HG03060 (cell line): Measurements from ENCODE around the gene PRKCH.

Source experiments
- ATAC-seq: cut with Tn5 transposase; IDR thresholded peaks from one replicate; pipeline ENCODE4 v1.9.1; 2021; ENCODE audit warnings: low read depth, moderate number of reproducible peaks; ENCODE audit not compliant: unreplicated experiment

Gene PRKCH

DNA sequence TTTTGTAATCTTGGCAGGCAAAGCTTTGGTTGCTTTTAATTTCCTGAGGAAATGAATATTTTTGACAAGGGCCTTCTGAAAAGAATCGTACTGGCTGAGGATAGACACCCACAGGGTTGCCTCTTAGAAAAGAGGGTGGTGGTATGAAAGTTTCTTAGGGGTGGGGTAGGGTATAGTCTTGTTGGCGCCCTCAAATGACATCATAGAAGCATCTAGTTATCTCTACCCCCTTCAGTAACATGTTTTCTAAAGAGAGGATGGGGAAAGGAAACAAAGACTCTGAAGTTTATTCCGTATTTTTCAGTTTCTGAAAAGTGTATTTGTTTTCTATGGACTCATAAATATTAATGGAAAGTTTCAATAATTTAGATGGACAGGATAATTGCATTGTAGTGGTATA, 13.7 kb downstream of the PRKCH start:
- ATAC-seq = no peak

GRCh38 chr14:61335671-61336275, 14.4 kb downstream of the PRKCH start:
- no peak for ATAC-seq

DNA sequence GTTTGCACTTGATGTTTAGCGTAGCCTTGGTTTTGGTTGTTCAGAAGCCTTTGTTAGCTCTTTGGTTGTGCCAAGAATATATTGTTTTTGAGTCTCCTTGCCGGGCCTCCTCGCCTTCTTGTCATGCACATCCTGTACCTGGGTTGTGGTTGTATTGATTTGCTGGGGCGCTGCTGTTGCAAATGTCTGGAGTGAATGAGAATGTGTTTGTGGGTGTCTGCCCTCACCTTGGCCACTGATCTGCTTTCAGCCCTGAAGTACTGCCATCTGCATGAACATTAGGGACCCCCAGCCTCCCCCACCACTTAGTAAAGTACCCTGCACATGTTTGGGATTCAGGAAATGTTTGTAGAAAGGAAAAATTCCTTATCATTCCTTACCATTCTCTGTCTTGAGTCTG, 16.5 kb downstream of the PRKCH start:
- no peak for ATAC-seq

- ATAC-seq = no peak
Observed at GRCh38 chr14:61338457-61338856, 17.1 kb downstream of the PRKCH start.

DNA sequence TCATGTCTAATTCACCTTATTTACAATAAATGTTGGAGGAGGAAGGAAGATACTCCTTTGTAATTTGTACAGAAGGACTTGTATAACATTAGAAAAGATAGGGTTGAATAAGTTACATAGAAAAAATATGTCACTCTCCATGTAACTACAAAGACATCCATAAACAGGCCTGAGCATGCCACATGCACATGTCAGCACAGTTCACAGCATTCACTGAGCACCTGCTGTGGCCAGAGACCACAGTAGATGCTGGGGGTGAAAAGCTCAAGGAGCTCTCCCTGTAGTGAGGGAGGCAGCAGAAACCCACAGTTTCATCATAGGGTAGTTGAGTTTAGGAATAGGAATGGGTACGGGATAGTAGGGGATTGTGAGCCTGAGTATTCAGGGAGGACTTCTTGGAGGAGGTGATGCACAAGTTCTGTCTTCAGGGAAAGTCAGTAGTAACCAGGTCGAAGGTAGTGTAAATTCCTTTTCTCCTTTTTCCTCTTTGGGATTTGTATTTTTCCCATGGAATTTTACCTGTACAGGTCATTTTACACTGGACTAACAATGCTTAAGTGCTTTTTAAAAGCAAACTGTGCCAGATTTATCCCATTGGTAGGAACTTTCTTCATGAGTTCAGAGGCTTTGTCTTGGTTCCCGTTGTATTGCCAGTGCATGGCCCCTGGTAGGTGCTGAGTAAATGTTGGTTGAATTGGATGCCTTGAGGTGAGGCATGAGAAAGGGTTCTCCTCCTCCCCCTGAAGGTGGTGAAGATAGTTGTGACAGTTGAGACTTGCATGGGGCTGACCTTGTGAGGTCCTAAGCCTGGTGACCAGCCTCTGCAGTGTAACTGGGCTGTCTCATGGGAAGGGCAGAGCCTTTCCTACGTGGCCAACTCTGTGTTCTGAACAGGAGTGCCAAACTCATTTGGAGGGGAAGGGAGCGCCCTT, 20.2 kb downstream of the PRKCH start:
- ATAC-seq = no peak

DNA sequence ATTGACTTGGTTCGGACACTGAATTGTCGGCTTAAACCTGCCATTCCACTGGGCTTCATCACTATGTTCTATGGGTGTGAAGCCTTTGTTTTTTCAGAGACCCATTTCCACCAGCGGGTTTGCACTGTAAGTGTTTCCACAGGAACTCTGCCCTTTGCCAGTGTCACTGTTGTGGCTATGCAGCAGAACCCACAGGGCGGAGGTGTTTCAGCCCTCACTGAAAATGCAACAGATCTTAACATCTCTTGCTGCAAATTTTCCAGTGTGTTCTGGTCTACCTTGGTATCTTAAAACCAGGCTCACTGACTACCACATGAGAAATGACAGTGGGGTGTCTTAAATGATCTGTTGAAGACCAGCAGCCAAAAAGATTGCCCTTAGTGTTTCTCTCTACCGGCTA, 21.1 kb downstream of the PRKCH start:
- no peak for ATAC-seq

- ATAC-seq = no peak
Observed at GRCh38 chr14:61342932-61343331, 21.6 kb downstream of the PRKCH start.

DNA sequence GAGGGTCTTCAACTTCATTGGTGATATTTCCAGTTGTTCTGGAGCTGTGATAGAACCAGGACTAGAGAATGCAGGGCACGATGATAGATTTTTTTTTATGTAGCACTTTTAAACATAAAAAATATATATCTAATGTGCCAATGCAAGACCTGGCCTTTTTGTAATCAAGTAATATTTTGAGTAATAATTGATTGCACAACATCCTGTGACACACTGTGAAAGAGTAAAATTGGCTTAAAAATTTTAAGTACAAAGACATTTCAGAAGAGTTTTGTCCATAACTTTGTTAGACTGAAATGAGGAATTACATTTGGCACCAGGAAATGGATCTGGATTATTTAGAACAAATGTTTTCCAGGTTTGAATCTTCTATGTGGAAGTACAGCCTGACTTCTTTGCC, 22.1 kb downstream of the PRKCH start:
- ATAC-seq = no peak

- no peak for ATAC-seq
Observed at GRCh38 chr14:61343991-61344405, 22.6 kb downstream of the PRKCH start.

DNA sequence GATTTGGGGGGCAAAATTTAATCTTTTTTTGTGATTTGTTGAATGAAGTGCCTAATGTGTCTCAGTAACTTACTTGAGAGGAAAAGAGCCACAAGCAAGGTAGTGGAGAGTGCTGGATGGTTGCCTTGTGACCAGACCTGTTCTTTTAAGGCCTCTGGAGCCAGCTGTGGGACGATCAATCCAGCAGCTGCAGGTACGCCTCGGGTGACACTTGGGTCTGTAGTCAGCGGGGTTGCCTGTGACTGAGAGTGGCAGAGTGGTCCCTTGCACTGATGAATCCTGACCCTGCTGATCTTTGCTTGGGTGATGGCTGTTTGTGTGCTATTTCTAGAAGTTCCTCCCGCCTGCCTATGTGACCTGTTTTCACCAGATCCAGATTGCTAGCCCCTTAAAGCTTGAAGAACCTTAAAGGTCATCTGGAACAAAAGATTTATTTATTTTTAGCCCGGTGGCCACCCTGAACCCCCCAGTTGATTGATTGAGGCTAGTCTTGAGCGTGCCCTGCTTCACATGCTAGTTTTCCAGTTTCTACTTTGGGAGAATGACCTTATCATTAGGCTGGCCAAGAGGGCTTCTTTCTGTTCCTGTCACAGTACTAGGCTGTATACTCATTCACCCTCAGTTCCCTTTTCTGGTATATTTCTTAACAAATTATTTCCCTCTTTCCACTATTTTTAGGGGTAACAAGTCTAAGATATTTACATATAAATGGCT, 23.2 kb downstream of the PRKCH start:
- ATAC-seq = no peak

- no peak for ATAC-seq
Observed at GRCh38 chr14:61345151-61345482, 23.7 kb downstream of the PRKCH start.

DNA sequence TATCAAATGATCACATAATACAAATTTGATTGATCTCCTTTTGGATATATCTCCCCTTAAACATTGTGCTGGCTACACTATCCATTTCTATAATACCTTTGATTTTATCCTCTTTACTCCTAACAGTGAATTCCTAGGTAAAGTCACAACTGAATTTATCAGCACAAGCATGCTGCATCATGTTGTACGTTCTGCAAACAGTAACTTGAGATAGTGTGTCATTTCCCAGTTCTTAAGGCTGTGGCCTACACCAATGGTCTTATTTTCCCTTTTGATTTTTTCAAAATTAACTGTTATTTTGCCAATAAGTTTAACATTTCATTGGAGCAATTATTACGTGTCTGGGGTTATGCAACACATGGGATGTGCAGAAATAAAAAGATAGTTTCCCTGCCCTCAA, 24.8 kb downstream of the PRKCH start:
- no peak for ATAC-seq

DNA sequence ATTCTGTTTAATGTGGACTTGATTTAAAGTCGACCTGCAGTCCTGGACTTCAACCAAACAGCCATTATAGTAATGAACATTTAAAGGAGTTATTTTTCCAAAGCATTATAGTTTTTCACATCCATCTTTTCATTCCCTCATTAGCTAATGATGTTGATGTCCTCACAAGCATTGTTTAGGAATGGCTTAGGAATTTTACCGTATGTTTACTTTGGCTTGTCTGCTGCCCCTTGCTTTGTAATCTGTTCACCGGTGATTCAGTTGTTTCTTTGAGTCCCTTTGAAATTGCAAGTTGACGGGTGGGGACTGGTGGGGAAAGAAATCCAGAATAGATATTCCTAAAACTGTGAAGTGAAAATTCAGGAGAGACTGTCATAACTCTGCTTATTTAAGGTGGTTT, 25.4 kb downstream of the PRKCH start:
- ATAC-seq = no peak

DNA sequence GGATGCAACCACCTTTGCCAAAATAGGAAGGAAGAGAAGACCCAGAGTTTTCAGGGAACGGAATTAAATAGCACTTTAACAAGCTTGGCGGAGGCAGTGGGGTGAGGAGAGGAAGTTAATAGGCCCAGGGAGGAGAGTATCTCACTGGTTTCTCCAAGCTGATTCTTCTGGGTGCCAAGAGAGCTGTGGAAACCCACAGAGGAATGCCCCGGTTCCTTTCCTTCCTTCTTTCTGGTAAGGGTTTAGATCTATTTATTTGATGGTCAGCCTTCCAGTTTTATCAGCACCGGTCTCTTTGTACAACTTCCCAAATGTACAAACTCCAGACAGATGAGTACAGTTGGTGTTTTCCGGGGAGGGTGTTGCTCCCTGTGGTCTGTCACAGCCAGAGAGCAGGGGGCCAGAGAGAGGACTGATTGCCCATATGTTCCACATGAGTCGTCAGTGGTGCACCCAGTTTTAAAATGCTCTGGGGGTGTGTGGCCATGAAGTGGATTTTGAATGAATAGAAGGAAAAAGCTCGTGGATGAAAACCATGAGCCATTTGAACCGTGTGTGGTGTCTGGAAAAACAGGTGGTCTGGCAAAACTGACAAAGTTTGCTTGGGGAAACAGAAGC, 26.6 kb downstream of the PRKCH start:
- ATAC-seq = no peak

- no peak for ATAC-seq
Observed at GRCh38 chr14:61350427-61351270, 29.3 kb downstream of the PRKCH start.

GRCh38 chr14:61351477-61351876, 30.1 kb downstream of the PRKCH start:
- no peak for ATAC-seq

DNA sequence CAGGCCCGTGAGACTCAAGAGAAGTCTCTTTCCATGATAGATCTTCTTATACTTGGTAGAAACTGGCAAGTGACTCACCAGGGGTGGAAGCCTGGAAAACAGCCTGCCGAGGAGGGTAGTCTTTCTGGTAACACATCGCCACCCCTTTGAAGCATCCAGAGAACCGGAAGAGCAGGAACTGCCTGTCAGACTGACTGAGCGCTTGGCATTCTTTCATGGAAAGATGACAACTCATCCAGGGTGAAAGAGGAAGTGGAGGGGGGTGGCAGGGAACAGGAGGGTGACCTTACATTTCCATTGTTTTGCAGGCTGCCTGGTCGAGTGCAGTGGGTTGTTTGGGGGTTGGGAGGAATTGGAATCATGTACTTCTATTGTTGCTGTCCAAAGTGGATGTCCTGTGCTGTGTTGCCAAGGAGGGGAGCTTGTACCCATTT, 34.5 kb downstream of the PRKCH start:
- no peak for ATAC-seq

DNA sequence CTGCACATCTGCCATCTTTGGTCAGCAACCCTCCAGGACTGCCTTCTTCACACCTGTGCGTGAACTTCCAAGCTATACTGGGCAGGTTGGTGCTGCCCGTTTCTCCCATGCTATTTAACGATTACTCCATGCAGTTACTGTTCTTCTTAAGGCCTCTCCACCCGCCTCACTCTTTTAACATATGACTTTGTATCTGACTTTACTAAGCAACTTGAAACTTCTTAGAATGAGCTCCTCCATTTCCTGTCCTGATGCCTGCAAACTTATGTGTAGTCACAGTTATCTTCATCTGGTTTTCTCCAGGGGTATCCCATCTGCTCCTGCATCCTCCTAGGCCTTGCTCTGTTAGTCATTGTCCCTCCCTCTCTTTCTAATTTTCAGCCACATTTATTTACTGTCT, 35.7 kb downstream of the PRKCH start:
- no peak for ATAC-seq

DNA sequence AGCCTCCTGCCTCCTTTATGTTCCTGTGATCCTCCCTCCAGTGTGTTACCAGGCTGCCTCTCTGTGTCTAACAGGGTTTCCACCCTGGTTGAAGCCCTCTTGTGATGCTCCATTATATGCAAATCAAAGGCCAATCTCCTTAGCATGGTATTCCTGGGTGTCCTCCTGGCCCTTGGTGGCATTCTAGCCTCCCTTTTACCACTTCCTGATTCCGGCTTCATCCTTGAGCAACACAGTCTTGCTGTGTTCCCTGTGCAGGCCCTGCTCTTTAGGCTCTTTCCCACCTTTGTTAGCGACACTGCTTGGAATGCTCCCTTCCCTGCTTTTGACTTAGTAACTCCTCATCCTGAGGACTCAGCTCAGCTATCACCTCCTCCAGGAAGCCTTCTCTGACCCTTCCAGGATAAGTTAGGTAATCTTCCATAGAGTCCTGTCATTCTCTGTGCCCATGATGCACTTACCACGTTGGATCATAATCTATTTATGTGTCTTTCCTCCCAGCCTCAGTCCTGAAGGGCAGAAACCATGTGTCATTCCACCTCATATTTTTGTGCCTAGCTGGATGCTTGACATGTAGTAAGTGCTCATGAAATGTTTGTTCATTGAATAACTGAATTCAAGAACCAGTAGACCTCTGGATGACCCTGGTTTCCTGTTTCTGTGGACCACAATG, 37.3 kb downstream of the PRKCH start:
- no peak for ATAC-seq
